COR-L47 (cell line): ENCODE results near the gene ENTR1.
"Not testable (repeated sequence)": the region's sequence is repeated elsewhere in the genome, so short reads cannot be mapped to it uniquely, and the experiment has no call there.

Experiments
- DNase-seq: peaks from one replicate; lab custom pipeline; 2025; lab: John Stamatoyannopoulos, UW

Gene ENTR1

DNA sequence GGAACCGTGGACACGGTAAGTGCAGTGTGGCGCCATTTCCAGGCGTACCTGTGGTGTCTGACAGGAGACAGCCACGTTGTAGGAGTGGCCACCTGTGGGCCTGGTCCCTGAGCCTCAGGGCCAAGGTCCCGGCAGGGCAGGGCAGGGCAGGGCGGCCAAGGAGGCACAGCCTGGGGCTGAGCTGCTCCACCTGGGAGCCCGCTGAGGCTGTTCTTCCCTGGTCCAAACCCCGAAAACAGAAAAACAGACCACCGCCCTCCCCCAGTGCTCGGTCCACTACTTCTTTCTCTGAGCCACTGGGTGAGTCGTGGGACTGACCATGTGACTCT is 8.6 kb upstream of the ENTR1 start:
- DNase-seq: no peak

DNA sequence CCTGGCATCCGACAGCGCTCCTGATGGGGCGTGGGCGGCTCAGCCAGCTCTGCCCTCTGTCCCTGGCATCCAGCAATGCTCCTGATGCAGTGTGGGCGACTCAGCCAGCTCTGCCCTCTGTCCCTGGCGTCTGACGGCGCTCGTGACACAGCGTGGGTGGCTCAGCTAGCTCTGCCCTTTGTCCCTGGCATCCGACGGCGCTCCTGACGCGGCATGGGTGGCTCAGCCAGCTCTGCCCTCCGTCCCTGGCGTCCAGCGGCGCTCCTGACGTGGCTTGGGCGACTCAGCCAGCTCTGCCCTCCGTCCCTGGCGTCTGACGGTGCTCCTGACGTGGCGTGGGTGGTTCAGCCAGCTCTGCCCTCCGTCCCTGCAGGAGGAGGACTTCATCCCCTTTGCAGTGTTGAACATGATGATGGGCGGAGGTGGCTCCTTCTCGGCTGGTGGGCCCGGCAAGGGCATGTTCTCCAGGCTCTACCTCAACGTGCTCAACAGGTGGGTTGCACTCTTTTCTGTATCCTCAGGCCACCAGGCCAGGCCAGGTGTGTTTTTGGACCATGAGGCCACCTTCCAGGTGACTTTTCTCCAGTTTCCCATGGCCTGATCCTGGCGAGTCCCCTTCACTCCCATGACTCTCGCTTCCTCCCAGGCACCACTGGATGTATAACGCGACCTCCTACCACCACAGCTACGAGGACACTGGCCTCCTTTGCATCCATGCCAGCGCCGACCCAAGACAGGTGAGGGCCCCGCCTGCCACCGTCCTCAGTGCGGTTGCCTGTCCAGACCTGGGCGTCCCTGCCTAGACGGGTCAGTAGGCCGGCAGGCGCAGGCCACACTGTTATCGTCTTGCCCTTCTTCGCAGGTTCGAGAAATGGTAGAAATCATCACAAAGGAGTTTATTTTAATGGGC is 8.0 kb upstream of the ENTR1 start:
- DNase-seq: no peak

DNA sequence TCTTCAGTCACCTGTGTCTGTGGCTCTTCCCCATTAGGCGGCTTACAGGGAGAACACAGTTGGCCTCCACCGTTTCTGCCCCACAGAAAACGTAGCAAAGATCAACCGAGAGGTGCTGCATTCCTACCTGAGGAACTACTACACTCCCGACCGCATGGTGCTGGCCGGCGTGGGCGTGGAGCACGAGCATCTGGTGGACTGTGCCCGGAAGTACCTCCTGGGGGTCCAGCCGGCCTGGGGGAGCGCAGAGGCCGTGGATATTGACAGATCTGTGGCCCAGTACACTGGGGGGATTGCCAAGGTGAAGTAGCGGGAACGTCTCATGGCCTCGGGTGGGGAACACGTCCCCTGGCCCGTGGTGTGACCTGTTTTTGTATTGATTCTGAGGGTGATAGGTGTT is 6.5 kb upstream of the ENTR1 start:
- DNase-seq: no peak

GRCh38 chr9:136416427-136416826 is 6.0 kb upstream of the ENTR1 start:
- DNase-seq: no peak

DNA sequence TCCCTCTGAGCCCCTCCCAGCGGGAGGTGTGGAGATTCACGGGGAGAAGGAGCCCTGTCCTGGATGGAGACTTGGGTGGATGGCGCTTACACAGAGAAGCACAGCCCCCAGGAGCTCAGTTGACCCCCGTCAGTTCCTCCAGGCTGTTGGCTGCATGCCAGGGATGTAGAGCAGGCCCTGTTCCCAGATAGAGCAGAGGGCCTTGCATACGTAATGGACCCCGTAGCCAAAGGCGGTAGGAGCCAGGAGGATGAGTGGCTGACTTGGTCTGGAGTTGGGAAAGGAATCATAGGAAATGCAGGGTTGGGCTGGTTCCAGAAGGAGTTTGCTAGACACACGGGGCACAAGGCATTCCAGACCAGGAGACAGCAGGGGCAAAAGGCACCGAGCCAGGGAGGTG is 2.5 kb upstream of the ENTR1 start:
- no peak for DNase-seq

DNA sequence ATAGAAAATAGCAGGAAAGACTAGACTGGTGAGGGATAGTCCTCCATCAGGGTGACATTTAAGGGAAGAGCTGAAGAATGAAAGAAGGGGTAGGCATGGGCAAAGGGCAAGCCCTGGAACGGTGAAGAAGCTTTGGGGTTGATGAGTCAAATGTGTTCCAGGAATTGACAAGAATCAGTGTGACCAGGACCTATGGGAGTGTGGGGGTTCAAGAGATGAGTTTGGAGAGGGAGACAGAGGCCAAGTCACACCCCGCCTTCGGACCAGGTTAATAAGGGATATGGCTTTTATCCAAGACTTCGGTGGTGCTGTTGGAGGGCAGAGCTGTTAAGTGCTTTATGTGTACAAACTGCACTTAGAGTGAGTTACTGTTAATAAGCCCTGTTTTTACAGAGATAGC is 964 bp upstream of the ENTR1 start:
- DNase-seq: no peak

GRCh38 chr9:136409557-136410455 is 608 bp downstream of the ENTR1 start:
- DNase-seq: peak; percentile 27

GRCh38 chr9:136407911-136408310 is 2.5 kb downstream of the ENTR1 start:
- DNase-seq: no peak

DNA sequence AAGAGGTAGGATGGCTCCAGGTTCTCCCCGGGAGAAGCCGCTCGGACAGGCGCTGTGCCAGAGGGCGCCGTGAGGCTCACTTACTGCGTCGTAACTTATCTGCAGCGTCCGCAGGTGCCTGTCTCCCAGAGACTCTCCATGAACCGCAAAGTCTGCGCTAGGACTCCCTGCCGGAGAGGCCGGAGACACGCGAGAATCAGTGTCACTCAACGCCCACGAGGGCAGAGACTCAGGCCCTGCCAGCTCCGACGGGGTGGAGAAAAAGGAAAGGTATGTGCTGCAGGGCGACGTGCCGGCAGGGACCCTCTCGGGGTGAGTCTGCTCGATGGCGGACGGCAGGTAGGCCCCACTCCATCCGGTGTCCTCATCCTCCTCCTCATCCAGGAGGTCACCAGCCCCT is 3.4 kb downstream of the ENTR1 start:
- DNase-seq: not testable (repeated sequence)

GRCh38 chr9:136405904-136406303 is 4.5 kb downstream of the ENTR1 start:
- not testable (repeated sequence) for DNase-seq

- no peak for DNase-seq
Measured at GRCh38 chr9:136405481-136405880, 4.9 kb downstream of the ENTR1 start.

DNA sequence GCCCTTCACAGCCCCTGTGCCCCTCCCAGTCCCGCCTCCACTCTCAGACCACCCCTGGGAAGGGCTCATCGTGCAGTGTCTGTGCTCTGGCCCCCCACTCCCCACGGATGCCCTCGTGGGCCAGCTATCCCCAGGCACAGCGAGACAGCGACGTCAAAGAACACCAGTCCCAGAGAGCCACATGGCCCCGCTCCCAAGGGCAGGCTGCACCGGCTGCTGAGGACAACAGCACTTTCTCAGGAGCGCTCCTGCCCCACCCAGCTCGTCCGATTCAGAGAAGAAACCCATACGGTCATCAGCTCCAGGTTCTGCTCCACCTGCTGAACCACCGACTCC is 5.6 kb downstream of the ENTR1 start:
- no peak for DNase-seq

DNA sequence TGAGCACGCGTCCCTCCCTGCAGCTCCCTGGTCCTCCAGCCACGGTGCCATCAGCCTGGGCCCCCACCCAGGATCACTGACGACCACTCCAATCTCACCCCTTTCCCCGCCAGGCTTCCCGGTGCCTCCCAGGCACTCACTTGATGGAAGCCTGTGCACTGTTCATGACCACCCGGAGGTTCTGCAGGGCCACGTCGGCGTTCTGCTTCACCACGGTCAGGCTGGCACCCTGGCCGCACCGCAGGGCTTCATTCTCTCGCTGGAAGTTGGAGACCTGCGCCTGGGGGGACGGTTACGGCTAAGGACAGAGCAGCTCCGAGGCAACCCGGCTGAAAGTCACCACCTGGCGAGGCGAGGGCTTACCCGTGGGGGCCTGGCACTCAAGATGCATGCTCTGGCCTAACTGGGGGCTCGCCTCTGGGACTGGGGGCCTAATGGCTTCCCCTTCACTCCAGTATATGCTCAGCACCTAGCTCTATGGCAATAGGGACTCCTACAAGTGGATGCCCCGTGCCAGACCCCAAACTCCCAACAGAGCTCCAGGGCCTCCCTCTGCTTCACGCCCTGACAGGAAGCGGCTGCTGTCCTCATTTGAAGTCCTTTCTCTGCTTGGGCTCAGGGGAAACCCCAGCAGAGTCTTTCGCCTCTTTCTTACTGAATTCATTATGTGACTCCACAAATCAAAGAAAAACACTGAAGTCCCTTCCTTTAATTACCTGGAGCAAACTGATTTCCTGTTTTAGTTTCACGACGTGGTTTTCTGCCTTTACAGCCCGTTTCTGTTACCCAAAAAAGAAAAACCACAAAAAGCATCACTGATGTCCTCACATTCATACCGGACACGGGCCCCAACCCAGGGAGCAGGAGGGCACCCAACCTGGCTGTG is 6.3 kb downstream of the ENTR1 start:
- no peak for DNase-seq

- no peak for DNase-seq
Measured at GRCh38 chr9:136403538-136403914, 6.9 kb downstream of the ENTR1 start.

GRCh38 chr9:136402067-136402466 is 8.3 kb downstream of the ENTR1 start:
- no peak for DNase-seq

DNA sequence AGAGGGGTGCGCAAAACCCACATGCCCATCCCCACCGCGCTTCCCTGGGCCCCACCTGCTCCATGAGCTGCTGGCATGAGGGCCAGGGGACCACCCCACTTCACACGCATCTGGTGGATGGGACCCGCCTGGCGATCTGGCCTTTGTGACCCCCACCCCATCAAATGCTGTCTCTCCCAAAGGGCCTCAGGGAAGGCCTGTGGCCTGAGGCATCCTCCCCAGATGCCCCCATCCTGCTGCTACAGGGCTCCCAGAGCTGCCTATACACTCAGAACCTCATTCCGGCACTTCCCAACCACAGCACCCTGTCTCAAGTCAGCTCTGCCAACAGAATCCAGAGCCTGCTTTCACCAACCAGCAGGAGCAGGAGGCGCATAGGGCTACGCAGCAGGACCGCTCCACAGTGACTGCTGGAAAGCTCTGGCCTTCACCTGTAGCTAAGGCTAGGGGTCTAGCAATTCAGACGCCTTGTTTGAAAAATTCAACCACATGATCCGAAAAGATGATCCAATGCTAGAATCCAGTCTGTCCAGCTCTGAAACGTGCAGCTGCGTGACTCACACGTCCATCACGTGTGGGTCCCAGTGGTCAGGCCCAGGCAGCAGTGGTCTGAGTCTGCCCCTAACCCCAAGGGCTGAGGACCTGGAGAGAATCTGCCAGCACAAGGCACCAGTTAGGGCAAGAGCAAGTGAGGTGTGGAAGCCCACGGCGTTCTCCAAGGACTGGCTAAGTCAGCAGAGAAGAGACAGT is 9.1 kb downstream of the ENTR1 start:
- no peak for DNase-seq

DNA sequence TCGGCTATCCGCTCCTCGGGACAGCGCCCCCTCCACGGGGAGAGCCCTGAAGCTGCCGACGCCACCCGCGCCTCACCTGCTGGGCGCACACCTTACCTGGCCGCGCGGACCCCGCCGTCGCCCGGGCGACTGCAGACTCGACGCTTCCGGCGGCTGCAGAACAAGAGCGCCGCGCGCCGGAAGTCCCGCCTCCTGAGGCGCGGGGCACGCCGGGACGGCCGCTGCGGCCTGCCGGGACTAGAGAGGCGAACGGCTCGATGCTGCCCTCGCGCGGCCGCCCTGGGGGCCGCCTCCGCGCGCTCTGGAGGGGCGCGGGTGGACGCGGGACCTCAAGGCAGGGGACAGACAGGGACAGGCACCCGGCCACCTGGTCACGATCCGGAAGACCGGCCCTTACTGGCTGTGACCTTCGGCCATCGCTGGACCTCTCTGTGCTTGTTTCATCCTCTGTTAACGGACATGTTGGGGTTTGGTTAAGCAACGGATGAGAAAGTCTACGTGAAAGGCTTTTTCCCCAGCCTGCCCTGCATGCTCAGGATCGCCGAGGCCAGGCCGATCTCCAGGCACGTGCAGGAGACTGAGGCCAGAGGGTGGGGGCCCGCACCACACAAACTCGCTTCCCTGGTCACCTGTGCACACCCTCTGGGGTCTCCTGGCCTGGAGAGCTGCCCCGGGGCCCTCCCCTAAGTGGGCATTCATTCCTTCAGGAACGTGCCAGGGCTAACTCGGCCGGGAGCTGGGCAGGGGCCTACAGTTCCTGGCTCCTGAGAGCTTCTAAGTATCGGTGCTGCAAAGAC is 10.2 kb downstream of the ENTR1 start, which contains the start of gene SNAPC4:
SNAPC4 (minus strand) TSS at position 133 of the 797 bp plus-strand sequence. CDS start 1,742 bp downstream, outside the sequence.
- DNase-seq: peak; percentile 81

- peak; percentile 21 for DNase-seq
Measured at GRCh38 chr9:136399176-136400037, 11.0 kb downstream of the ENTR1 start.

GRCh38 chr9:136398286-136398685 is 12.1 kb downstream of the ENTR1 start:
- DNase-seq: no peak

GRCh38 chr9:136397643-136398042 is 12.8 kb downstream of the ENTR1 start:
- DNase-seq: no peak
